Nephron progenitor cell (in vitro differentiated cells): ENCODE results near the gene PODN.

ENCODE experiments used
- DNase-seq: peaks from one replicate; pipeline ENCODE4 v3.0.0; 2021
- H3K27ac Mint-ChIP-seq: 2 replicates; pipeline ENCODE4 v1.8.0; 2021; ENCODE audit warnings: mild to moderate bottlenecking, moderate library complexity, mixed read lengths
- H3K27me3 Mint-ChIP-seq: 2 replicates; pipeline ENCODE4 v1.8.0; 2021; ENCODE audit warnings: mild to moderate bottlenecking, low read depth, mixed read lengths; ENCODE audit not compliant: poor library complexity
- H3K36me3 Mint-ChIP-seq: 2 replicates; pipeline ENCODE4 v1.8.0; 2021; ENCODE audit warnings: low read depth, mixed read lengths
- H3K4me1 Mint-ChIP-seq: 2 replicates; pipeline ENCODE4 v1.8.0; 2021; ENCODE audit warnings: mixed read lengths
- H3K4me3 Mint-ChIP-seq: 2 replicates; pipeline ENCODE4 v1.8.0; 2021; ENCODE audit warnings: mild to moderate bottlenecking, moderate library complexity, mixed read lengths
- H3K9me3 Mint-ChIP-seq: 2 replicates; pipeline ENCODE4 v1.8.0; 2021; ENCODE audit warnings: mild to moderate bottlenecking, moderate library complexity, mixed read lengths
- TF ChIP-seq, protein P1 (sequence below): fragments of 200-600 bp; sonication (generic); IDR thresholded peaks from 2 replicates; pipeline ENCODE4 v1.5.0; 2021; ENCODE audit warnings: antibody characterized with exemption

Gene PODN

DNA sequence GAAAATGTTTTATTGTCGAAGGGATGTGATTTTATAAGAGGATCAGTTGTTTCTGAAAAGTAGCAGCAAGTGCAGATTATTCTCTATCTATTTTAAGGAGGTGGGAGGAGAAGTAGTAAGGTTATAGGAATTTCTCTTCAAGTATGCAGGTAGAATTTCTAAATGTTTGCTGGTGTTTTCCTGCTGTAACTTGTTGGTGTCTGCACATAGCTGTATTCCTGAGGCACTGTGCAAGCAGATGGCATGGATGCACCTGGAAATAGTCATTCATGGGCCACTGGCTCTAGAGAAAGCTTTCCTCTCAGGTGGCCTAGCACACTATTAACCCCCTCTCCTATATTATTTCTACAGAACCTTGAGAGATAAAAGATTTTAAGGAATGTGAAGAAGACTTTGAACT lies 30.3 kb upstream of the PODN start:
- H3K4me3 Mint-ChIP-seq: no peak overlapping the region
- no peak overlapping the region for H3K27ac Mint-ChIP-seq
- no peaks in the 10 kb centered on the region for H3K4me1 Mint-ChIP-seq
- TF ChIP-seq, protein P1, sequence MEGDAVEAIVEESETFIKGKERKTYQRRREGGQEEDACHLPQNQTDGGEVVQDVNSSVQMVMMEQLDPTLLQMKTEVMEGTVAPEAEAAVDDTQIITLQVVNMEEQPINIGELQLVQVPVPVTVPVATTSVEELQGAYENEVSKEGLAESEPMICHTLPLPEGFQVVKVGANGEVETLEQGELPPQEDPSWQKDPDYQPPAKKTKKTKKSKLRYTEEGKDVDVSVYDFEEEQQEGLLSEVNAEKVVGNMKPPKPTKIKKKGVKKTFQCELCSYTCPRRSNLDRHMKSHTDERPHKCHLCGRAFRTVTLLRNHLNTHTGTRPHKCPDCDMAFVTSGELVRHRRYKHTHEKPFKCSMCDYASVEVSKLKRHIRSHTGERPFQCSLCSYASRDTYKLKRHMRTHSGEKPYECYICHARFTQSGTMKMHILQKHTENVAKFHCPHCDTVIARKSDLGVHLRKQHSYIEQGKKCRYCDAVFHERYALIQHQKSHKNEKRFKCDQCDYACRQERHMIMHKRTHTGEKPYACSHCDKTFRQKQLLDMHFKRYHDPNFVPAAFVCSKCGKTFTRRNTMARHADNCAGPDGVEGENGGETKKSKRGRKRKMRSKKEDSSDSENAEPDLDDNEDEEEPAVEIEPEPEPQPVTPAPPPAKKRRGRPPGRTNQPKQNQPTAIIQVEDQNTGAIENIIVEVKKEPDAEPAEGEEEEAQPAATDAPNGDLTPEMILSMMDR: no peak
- H3K36me3 Mint-ChIP-seq: peaks cover 16% of the 10 kb centered on the region
- H3K27me3 Mint-ChIP-seq: no peaks in the 10 kb centered on the region
- DNase-seq: no peak
- H3K9me3 Mint-ChIP-seq: no peaks in the 10 kb centered on the region

DNA sequence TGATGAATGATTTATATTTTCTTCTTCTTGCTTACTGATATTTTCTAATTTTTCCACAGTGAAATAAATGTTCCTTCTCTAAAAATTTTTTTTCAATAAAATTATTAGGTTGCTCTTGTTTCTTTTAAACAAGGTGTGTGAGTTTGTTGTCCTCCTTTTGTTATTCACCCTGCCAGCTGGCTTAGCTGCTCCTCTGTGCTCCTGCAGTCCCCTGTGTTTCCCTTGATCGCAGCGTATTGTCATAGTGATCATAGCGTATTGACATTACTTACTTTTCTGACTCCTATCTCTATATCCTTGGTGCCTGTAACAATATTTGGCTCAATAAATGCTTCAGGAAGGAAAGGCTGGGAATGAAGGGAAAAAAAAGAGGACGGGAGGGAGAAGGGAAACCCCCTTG lies 24.9 kb upstream of the PODN start:
- Mint-ChIP-seq H3K4me1 (peaks cover 3% of the 10 kb centered on the region), H3K9me3 (no peaks in the 10 kb centered on the region), H3K27ac (no peak overlapping the region), H3K36me3 (peaks cover 28% of the 10 kb centered on the region), H3K4me3 (no peak overlapping the region), H3K27me3 (peaks cover 3% of the 10 kb centered on the region)
- TF ChIP-seq, protein P1: no peak
- no peak for DNase-seq

DNA sequence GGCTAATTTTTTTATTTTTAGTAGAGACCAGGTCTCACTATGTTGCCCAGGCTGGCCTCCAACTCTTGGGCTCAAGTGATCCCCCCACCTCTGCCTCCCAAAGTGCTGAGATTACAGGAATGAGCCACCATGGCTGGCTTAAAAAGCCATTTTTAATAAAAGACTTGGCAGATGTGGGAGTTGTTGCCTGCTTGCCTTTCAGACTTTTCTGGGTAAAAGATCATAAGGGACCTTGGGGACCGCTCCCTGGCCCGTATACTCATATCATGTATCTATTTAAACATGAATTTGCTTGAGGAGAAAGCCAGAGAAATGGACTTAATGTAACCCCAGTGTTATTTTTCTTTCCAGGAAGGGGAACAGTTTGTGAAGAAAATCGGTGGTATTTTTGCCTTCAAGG lies 23.4 kb upstream of the PODN start:
- DNase-seq: no peak
- H3K4me3 Mint-ChIP-seq: no peak overlapping the region
- TF ChIP-seq, protein P1: no peak
- peaks cover 3% of the 10 kb centered on the region for H3K4me1 Mint-ChIP-seq
- peaks cover 23% of the 10 kb centered on the region for H3K36me3 Mint-ChIP-seq
- H3K27me3 Mint-ChIP-seq: peaks cover 3% of the 10 kb centered on the region
- no peaks in the 10 kb centered on the region for H3K9me3 Mint-ChIP-seq
- no peak overlapping the region for H3K27ac Mint-ChIP-seq

DNA sequence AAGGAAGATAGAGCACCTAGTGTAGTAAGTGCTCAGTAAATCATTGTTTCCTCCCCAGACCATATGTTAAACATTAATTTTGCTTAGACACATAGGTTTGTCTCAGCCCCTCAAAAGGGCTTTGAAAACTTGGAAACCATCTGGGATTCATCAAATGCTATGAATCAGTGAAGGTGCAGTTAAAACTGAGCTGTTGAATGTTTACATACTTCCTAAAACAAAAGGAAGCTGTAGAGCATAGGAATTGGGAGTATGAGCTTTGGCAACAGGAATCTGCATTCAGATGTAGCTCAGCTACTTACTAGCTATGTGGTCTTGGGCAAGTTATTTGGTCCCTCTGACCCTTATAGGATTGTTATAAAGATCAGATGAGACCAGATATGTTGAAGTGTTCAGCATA lies 18.7 kb upstream of the PODN start:
- Mint-ChIP-seq H3K4me3 (no peak overlapping the region), H3K27me3 (peaks cover 3% of the 10 kb centered on the region), H3K4me1 (peaks cover 3% of the 10 kb centered on the region), H3K36me3 (peaks cover 17% of the 10 kb centered on the region), H3K9me3 (no peaks in the 10 kb centered on the region), H3K27ac (no peak overlapping the region)
- no peak for DNase-seq
- TF ChIP-seq, protein P1: no peak

DNA sequence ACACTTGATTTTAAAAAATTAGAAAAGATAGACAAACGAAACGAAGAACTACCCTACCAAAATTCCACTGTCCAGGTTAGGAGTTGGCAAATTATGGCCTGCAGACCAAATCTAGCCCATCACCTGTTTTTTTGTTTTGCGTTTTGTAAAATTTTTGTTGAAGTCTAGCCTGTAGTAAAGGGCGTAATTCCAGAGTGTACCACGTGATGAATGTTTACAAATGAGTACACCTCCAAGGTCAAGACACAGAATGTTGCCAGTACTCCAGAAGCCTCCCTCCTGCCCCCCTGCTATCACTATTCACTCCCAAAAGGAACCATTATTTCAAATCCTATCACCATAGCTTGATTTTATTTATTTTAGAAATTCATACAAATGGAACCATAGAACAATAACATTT lies 17.1 kb upstream of the PODN start:
- H3K27me3 Mint-ChIP-seq: peaks cover 3% of the 10 kb centered on the region
- no peak overlapping the region for H3K4me3 Mint-ChIP-seq
- no peaks in the 10 kb centered on the region for H3K9me3 Mint-ChIP-seq
- H3K4me1 Mint-ChIP-seq: peaks cover 3% of the 10 kb centered on the region
- TF ChIP-seq, protein P1: no peak
- no peak for DNase-seq
- peaks cover 9% of the 10 kb centered on the region for H3K36me3 Mint-ChIP-seq
- no peak overlapping the region for H3K27ac Mint-ChIP-seq

DNA sequence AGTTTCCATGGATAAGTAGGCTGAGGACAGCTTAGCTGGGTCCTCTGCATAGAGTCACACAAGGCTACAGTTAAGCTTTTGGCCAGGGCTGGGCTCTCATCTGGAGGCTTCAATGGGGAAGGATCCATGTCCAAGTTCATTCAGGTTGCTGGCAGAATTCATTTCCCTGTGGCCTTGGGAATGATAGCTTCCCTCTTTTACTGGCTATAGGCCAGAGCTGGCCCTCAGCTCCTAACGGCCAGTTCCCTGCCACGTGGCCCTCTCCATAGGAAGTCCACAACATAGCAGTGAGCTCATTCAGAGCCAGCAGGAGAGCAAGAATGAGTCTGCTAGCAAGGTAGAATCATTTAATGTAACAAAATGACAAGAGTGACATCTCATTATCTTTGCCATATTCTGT lies 15.1 kb upstream of the PODN start:
- TF ChIP-seq, protein P1: no peak
- no peaks in the 10 kb centered on the region for H3K9me3 Mint-ChIP-seq

More for the DNA sequence above, 15.1 kb upstream of the PODN start:
- Mint-ChIP-seq H3K4me3 (no peak overlapping the region), H3K27me3 (no peaks in the 10 kb centered on the region), H3K4me1 (no peaks in the 10 kb centered on the region), H3K36me3 (no peaks in the 10 kb centered on the region), H3K27ac (no peak overlapping the region)
- no peak for DNase-seq
